HepG2 (cell line): ENCODE results near the gene PIMREG. TPM values are rescaled to one million over a fixed set of nuclear protein-coding genes. Genes with fewer than 3 reads are reported as not detected.

Experiments used
- ATAC-seq: fragments of 200-7000 bp; cut with Tn5 transposase; 3 replicates; pipeline ENCODE4 v1.9.1; 2020; ENCODE audit warnings: mild to moderate bottlenecking, moderate library complexity
- BruUV-seq: library from RNA; stranded (reverse); fragments of 400-500 nt; replicated peaks from 2 replicates; lab custom pipeline; 2021; lab: Mats Ljungman, UMichigan
- CTCF ChIA-PET: fragments of 300-600 bp; formaldehyde crosslinking; extraction: SDS; loops from one replicate; lab custom pipeline; 2021; ENCODE audit warnings: low total read pairs, inconsistent platforms, low intra/inter-chr PET ratio; lab: Yijun Ruan, JAX
- POLR2A ChIA-PET: fragments of 350-600 bp; sonication (Branson Sonifier 250); formaldehyde crosslinking; loops from one replicate; lab custom pipeline; 2020; ENCODE audit warnings: antibody characterized with exemption, inconsistent platforms; lab: Yijun Ruan, JAX
- DNase-seq: peaks from one replicate; pipeline ENCODE4 v3.0.0-alpha.2; 2015; ENCODE audit warnings: low spot score
- FAIRE-seq: peaks from 3 replicates; lab custom pipeline; 2011; peaks lifted over from hg19 to GRCh38; lab: Jason Lieb, UNC
- H2AFZ ChIP-seq: one replicate; pipeline ENCODE4 v1.6.1; 2011; ENCODE audit warnings: low read length, inconsistent platforms
- H3K27ac ChIP-seq: fragments of 300-600 bp; 3 replicates; pipeline ENCODE4 v1.8.0; 2011; ENCODE audit warnings: mixed run types, mild to moderate bottlenecking, mixed read lengths, low read length, inconsistent platforms; ENCODE audit not compliant: insufficient read depth; ENCODE audit errors: extremely low read length
- H3K27me3 ChIP-seq, 2 experiments: fragments of 200-600 bp in 1 of 2; 2 replicates in 1 of 2; 3 replicates in 1 of 2; pipeline versions ENCODE4 v1.6.0 to v1.8.0; 2011; ENCODE audit warnings: low read length in 2 of 2, mild to moderate bottlenecking in 2 of 2, moderate library complexity in 2 of 2, inconsistent platforms in 1 of 2; ENCODE audit not compliant: insufficient read depth in 2 of 2, control insufficient read depth in 1 of 2
- H3K36me3 ChIP-seq, 2 experiments: fragments of 200-600 bp in 1 of 2; replicated peaks in 1 of 2; 2 replicates in 1 of 2; 3 replicates in 1 of 2; pipeline versions ENCODE4 v1.5.1 to v1.8.0; 2011; ENCODE audit warnings: low read length in 2 of 2, inconsistent platforms in 1 of 2; ENCODE audit not compliant: insufficient read depth in 2 of 2, control insufficient read depth in 1 of 2
- H3K4me1 ChIP-seq: 2 replicates; pipeline ENCODE4 v1.5.1; 2012; ENCODE audit warnings: low read length, inconsistent platforms; ENCODE audit not compliant: insufficient read depth
- H3K4me2 ChIP-seq: 2 replicates; pipeline ENCODE4 v1.6.0; 2011; ENCODE audit warnings: low read depth, low read length, inconsistent platforms
- H3K4me3 ChIP-seq, 3 experiments: fragments of 200-600 bp in 1 of 3; sonication (generic), shearing (Covaris generic) in 1 of 3; replicated peaks in 1 of 3; 2 replicates each; pipeline ENCODE4 v1.5.1; 2011 to 2016; ENCODE audit warnings: low read length in 3 of 3, inconsistent platforms in 2 of 3, low read depth in 2 of 3, mild to moderate bottlenecking in 2 of 3, control low read depth in 1 of 3, mixed read lengths in 1 of 3; ENCODE audit not compliant: insufficient read depth in 1 of 3
- H3K79me2 ChIP-seq: one replicate; pipeline ENCODE4 v1.6.1; 2011; ENCODE audit warnings: low read length, inconsistent platforms; ENCODE audit not compliant: insufficient read depth
- H3K9ac ChIP-seq: 2 replicates; pipeline ENCODE4 v1.6.0; 2011; ENCODE audit warnings: mild to moderate bottlenecking, low read depth, low read length, inconsistent platforms; ENCODE audit not compliant: insufficient read depth
- H3K9me3 ChIP-seq: 2 replicates; pipeline ENCODE4 v1.5.1; 2012; ENCODE audit warnings: mild to moderate bottlenecking, low read length
- H4K20me1 ChIP-seq: 2 replicates; pipeline ENCODE4 v1.6.0; 2011; ENCODE audit warnings: inconsistent platforms, mild to moderate bottlenecking, low read length, moderate library complexity; ENCODE audit not compliant: insufficient read depth
- SAP130 ChIP-seq: IDR thresholded peaks from 2 replicates; pipeline ENCODE4 v1.6.1; 2016; ENCODE audit warnings: low read depth
- SRSF4 ChIP-seq: fragments of 200-400 bp; formaldehyde crosslinking; IDR thresholded peaks from one replicate; pipeline ENCODE4 v1.6.1; 2018; ENCODE audit warnings: mild to moderate bottlenecking, low read depth, low read length, moderate library complexity; ENCODE audit not compliant: poor library complexity, severe bottlenecking
- TCF12 ChIP-seq, 2 experiments: fragments of 450-650 bp in 1 of 2; sonication (generic) in 1 of 2; formaldehyde crosslinking in 1 of 2; IDR thresholded peaks; 2 replicates each; pipeline versions ENCODE4 v1.6.1 to v1.8.0; 2017 to 2022; ENCODE audit warnings: antibody characterized with exemption in 1 of 2, mild to moderate bottlenecking in 1 of 2, missing genetic modification reagents in 1 of 2, moderate library complexity in 1 of 2
- WIZ ChIP-seq: sonication (generic); formaldehyde crosslinking; IDR thresholded peaks from 2 replicates; pipeline ENCODE4 v1.5.1; 2020; ENCODE audit warnings: mild to moderate bottlenecking, missing genetic modification reagents
- WGBS: methylation state at CpG from one replicate; pipeline ENCODE4 v1.1.6; 2017; ENCODE audit warnings: low lambda C conversion rate; 5-methylcytosine and 5-hydroxymethylcytosine counted together
- in situ Hi-C: cut with HindIII; loops from 2 replicates; pipeline ENCODE4 v1.10.0; 2017; ENCODE audit warnings: low pct_unique_long_range_greater_than_20kb; ENCODE audit not compliant: extremely low pct_ligation_motif_present
- intact Hi-C: fragments of 100-400 bp; cut with micrococcal nuclease; formaldehyde crosslinking; loops from one replicate; pipeline ENCODE4 v1.10.0; 2022; ENCODE audit not compliant: unreplicated experiment
- polyA plus RNA-seq, 8 experiments: library from polyadenylated mRNA; depleted of rRNA in 3 of 8; stranded (reverse) in 7 of 8; unstranded in 1 of 8; fragments of >200 nt; fragmentation: Illumina TruSeq in 4 of 8; extraction: Trizol in 4 of 8; gene quantifications; 2 replicates each; pipeline versions ENCODE4 v1.2.1 to v1.2.3, GENCODE V29; 2011 to 2016; ENCODE audit warnings: low read depth in 4 of 8, missing spikeins in 1 of 8, mixed read lengths in 1 of 8; ENCODE audit not compliant: insufficient read depth in 1 of 8
- total RNA-seq, 5 experiments: library from RNA; depleted of rRNA; stranded (reverse); fragments of >200 nt; fragmentation: Illumina TruSeq; extraction: Trizol; gene quantifications; 2 replicates each; pipeline ENCODE4 v1.2.3, GENCODE V29; 2016; ENCODE audit warnings: low read depth in 1 of 5
- TF ChIP-seq, protein P1 (sequence below), 2 experiments: fragments of 450-650 bp in 1 of 2; sonication (generic) in 1 of 2; formaldehyde crosslinking in 1 of 2; IDR thresholded peaks; 2 replicates each; pipeline versions ENCODE4 v1.6.1 to v1.8.0; 2016 to 2022; ENCODE audit warnings: antibody characterized with exemption in 1 of 2, mild to moderate bottlenecking in 1 of 2, missing genetic modification reagents in 1 of 2
- TF ChIP-seq, protein P2 (sequence below): sonication (generic); formaldehyde crosslinking; IDR thresholded peaks from 2 replicates; pipeline ENCODE4 v1.8.0; 2022; ENCODE audit warnings: mild to moderate bottlenecking, missing genetic modification reagents, moderate library complexity

The PIMREG gene
- total and polyA plus RNA-seq, 2 of the 13 experiments (the other 11 are each of a cell fraction or from before 2014, with no cell fraction given) = 15.6 to 30.3 TPM

DNA sequence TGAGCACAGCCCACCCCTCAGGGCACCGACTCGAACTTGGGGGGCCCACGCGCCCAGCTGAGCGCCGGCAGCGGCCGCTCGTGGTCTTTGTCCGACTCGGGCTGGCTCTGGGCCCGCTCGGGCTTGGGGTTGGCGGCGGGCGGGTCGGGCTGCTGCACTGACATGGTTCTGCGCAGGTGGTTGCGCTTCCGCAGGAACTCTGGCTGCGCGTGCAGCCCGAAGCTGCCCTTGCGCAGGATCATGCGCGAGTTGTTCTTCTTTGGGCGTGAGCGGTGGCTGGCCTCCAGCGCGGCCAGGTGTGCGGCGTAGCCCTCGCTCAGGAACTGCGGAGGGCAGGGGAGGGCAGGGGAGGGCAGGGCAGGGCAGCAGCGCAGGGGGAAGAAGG lies 11.1 kb downstream of the PIMREG start:
- H3K36me3 ChIP-seq = no peaks in the 10 kb centered on the region
- peaks cover 35% of the 10 kb centered on the region for H3K4me1 ChIP-seq
- no peak overlapping the region for H3K4me2 ChIP-seq
- WGBS = 76% methylated on average over 29 of the region's 35 CpGs
- intact Hi-C loops (no loop called here), in situ Hi-C loops (loop anchor here (5.0 kb wide), 1 partner anchor 52 kb away; no protein-coding TSS in a partner anchor)
- FAIRE-seq (no peak), ATAC-seq (no peak), DNase-seq (no peak)
- TF ChIP-seq SRSF4 (no peak), TCF12 (IDR thresholded peaks at IDR 0.05) (no peak), TCF12 (CRISPR knock-in tag; IDR thresholded peaks at IDR 0.05) (no peak), WIZ (CRISPR knock-in tag) (no peak), SAP130 (CRISPR knock-in tag) (no peak)
- TF ChIP-seq, protein P1, sequence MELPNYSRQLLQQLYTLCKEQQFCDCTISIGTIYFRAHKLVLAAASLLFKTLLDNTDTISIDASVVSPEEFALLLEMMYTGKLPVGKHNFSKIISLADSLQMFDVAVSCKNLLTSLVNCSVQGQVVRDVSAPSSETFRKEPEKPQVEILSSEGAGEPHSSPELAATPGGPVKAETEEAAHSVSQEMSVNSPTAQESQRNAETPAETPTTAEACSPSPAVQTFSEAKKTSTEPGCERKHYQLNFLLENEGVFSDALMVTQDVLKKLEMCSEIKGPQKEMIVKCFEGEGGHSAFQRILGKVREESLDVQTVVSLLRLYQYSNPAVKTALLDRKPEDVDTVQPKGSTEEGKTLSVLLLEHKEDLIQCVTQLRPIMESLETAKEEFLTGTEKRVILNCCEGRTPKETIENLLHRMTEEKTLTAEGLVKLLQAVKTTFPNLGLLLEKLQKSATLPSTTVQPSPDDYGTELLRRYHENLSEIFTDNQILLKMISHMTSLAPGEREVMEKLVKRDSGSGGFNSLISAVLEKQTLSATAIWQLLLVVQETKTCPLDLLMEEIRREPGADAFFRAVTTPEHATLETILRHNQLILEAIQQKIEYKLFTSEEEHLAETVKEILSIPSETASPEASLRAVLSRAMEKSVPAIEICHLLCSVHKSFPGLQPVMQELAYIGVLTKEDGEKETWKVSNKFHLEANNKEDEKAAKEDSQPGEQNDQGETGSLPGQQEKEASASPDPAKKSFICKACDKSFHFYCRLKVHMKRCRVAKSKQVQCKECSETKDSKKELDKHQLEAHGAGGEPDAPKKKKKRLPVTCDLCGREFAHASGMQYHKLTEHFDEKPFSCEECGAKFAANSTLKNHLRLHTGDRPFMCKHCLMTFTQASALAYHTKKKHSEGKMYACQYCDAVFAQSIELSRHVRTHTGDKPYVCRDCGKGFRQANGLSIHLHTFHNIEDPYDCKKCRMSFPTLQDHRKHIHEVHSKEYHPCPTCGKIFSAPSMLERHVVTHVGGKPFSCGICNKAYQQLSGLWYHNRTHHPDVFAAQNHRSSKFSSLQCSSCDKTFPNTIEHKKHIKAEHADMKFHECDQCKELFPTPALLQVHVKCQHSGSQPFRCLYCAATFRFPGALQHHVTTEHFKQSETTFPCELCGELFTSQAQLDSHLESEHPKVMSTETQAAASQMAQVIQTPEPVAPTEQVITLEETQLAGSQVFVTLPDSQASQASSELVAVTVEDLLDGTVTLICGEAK (IDR thresholded peaks at IDR 0.05) = no peak
- TF ChIP-seq, protein P1 (CRISPR knock-in tag; IDR thresholded peaks at IDR 0.05) = no peak
- TF ChIP-seq, protein P2, sequence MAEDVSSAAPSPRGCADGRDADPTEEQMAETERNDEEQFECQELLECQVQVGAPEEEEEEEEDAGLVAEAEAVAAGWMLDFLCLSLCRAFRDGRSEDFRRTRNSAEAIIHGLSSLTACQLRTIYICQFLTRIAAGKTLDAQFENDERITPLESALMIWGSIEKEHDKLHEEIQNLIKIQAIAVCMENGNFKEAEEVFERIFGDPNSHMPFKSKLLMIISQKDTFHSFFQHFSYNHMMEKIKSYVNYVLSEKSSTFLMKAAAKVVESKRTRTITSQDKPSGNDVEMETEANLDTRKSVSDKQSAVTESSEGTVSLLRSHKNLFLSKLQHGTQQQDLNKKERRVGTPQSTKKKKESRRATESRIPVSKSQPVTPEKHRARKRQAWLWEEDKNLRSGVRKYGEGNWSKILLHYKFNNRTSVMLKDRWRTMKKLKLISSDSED (CRISPR knock-in tag) = no peak
- CTCF ChIA-PET = no interaction called here
- H3K9me3 ChIP-seq = no peaks in the 10 kb centered on the region
- BruUV-seq = no TSS peak
- H3K79me2 ChIP-seq = no peaks in the 10 kb centered on the region
- POLR2A ChIA-PET = no interaction called here
- no peak overlapping the region for H3K9ac ChIP-seq
- no peak overlapping the region for H3K4me3 ChIP-seq
- H2AFZ ChIP-seq = no peak overlapping the region
- H4K20me1 ChIP-seq = no peaks in the 10 kb centered on the region
- H3K27me3 ChIP-seq = peaks cover 0 to 3% of the 10 kb centered on the region in 2 experiments; a peak in 3 of 5 replicates
- no peak overlapping the region for H3K27ac ChIP-seq
